Osteocyte (in vitro differentiated cells): ENCODE results near the gene CIITA. TPM values are rescaled to one million over a fixed set of nuclear protein-coding genes. Genes with fewer than 3 reads are reported as not detected.
A peak's percentile ranks its signal among the peaks of the same experiment; 100 is the strongest.

Experiments used
- DNase-seq: peaks from one replicate; pipeline ENCODE4 v3.0.0; 2021; ENCODE audit warnings: mixed read lengths; ENCODE audit not compliant: unreplicated experiment; ENCODE audit errors: extremely low spot score
- H3K27ac Mint-ChIP-seq: one replicate; pipeline ENCODE4 v1.8.0; 2021; ENCODE audit warnings: mild to moderate bottlenecking, mixed read lengths; ENCODE audit not compliant: unreplicated experiment
- H3K27me3 Mint-ChIP-seq: one replicate; pipeline ENCODE4 v1.8.0; 2021; ENCODE audit warnings: mixed read lengths; ENCODE audit not compliant: unreplicated experiment
- H3K36me3 Mint-ChIP-seq: one replicate; pipeline ENCODE4 v1.8.0; 2021; ENCODE audit warnings: mixed read lengths; ENCODE audit not compliant: unreplicated experiment
- H3K4me1 Mint-ChIP-seq: one replicate; pipeline ENCODE4 v1.8.0; 2021; ENCODE audit warnings: mixed read lengths; ENCODE audit not compliant: unreplicated experiment
- H3K4me3 Mint-ChIP-seq: one replicate; pipeline ENCODE4 v1.8.0; 2021; ENCODE audit warnings: mild to moderate bottlenecking, moderate library complexity, mixed read lengths; ENCODE audit not compliant: unreplicated experiment
- H3K9me3 Mint-ChIP-seq: one replicate; pipeline ENCODE4 v1.8.0; 2021; ENCODE audit warnings: mixed read lengths; ENCODE audit not compliant: unreplicated experiment
- CTCF ChIP-seq: fragments of 200-600 bp; sonication (generic); IDR thresholded peaks from 2 replicates; pipeline ENCODE4 v1.5.0; 2021; ENCODE audit warnings: antibody characterized with exemption, mild to moderate bottlenecking, moderate library complexity
- total RNA-seq: library from RNA; stranded (reverse); gene quantifications from 2 replicates; pipeline ENCODE4 v1.2.1, GENCODE V29; 2021

Gene CIITA
- total RNA-seq, 1 donor from 2014 or later: not detected

- no peak for DNase-seq
Measured at GRCh38 chr16:10972108-10972818, 95.3 kb downstream of the CIITA start.

GRCh38 chr16:10972819-10973464 lies 95.9 kb downstream of the CIITA start:
- TF ChIP-seq CTCF: no peak
- Mint-ChIP-seq H3K4me1 (peaks cover 16% of the 10 kb centered on the region), H3K36me3 (peaks cover 28% of the 10 kb centered on the region), H3K27ac (no peak overlapping the region), H3K27me3 (no peaks in the 10 kb centered on the region), H3K4me3 (no peak overlapping the region), H3K9me3 (no peaks in the 10 kb centered on the region)
- DNase-seq: no peak

More at GRCh38 chr16:10972108-10972818, 95.3 kb downstream of the CIITA start:
- H3K4me3 Mint-ChIP-seq: no peak overlapping the region
- H3K4me1 Mint-ChIP-seq: peaks cover 16% of the 10 kb centered on the region
- TF ChIP-seq CTCF: no peak
- no peaks in the 10 kb centered on the region for H3K9me3 Mint-ChIP-seq
- H3K36me3 Mint-ChIP-seq: peaks cover 21% of the 10 kb centered on the region
- H3K27ac Mint-ChIP-seq: peak overlapping the region; percentile 24
- H3K27me3 Mint-ChIP-seq: no peaks in the 10 kb centered on the region

- H3K4me1 Mint-ChIP-seq: peaks cover 18% of the 10 kb centered on the region
Measured at GRCh38 chr16:10976634-10977033, 99.6 kb downstream of the CIITA start.

GRCh38 chr16:10978124-10978523 lies 101.1 kb downstream of the CIITA start:
- Mint-ChIP-seq H3K27ac (no peak overlapping the region), H3K27me3 (no peaks in the 10 kb centered on the region), H3K9me3 (no peaks in the 10 kb centered on the region), H3K4me3 (no peak overlapping the region), H3K36me3 (peaks cover 21% of the 10 kb centered on the region), H3K4me1 (peaks cover 4% of the 10 kb centered on the region)
- DNase-seq: no peak
- TF ChIP-seq CTCF: no peak

More at GRCh38 chr16:10976634-10977033, 99.6 kb downstream of the CIITA start:
- DNase-seq: no peak
- Mint-ChIP-seq H3K4me3 (no peak overlapping the region), H3K27ac (no peak overlapping the region), H3K27me3 (no peaks in the 10 kb centered on the region), H3K9me3 (no peaks in the 10 kb centered on the region), H3K36me3 (peaks cover 20% of the 10 kb centered on the region)
- no peak for TF ChIP-seq CTCF

GRCh38 chr16:10978871-10979446 lies 102.0 kb downstream of the CIITA start:
- H3K27ac Mint-ChIP-seq: no peak overlapping the region
- H3K36me3 Mint-ChIP-seq: peaks cover 19% of the 10 kb centered on the region
- H3K27me3 Mint-ChIP-seq: no peaks in the 10 kb centered on the region
- H3K4me3 Mint-ChIP-seq: no peak overlapping the region
- no peaks in the 10 kb centered on the region for H3K9me3 Mint-ChIP-seq
- no peak for DNase-seq
- H3K4me1 Mint-ChIP-seq: peaks cover 3% of the 10 kb centered on the region
- TF ChIP-seq CTCF: no peak
